Activated naive CD8-positive, alpha-beta T cell treated with anti-CD3 and anti-CD28 coated beads, Interleukin-2, amount 50 U/mL, for 16 hours (primary cell): ENCODE measurements around the gene HDAC2.
"Not testable (repeated sequence)": the region's sequence is repeated elsewhere in the genome, so short reads cannot be mapped to it uniquely, and the experiment has no call there.

ENCODE experiments used
- DNase-seq: peaks from one replicate; pipeline ENCODE4 v3.0.0-alpha.2; 2020; ENCODE audit warnings: low read depth, low spot score

The HDAC2 gene

GRCh38 chr6:113971741-113972140 is 793 bp upstream of the HDAC2 start:
- no peak for DNase-seq

GRCh38 chr6:113969888-113970804 is 802 bp downstream of the HDAC2 start:
- peak; percentile 0 for DNase-seq

- DNase-seq: no peak
These were observed 2.5 kb downstream of the HDAC2 start for GRCh38 chr6:113968472-113968871.

- DNase-seq: no peak
These were observed 3.2 kb downstream of the HDAC2 start for GRCh38 chr6:113967777-113968176.

- no peak for DNase-seq
These were observed 10.2 kb downstream of the HDAC2 start for GRCh38 chr6:113960795-113961194.

- DNase-seq: no peak
These were observed 11.7 kb downstream of the HDAC2 start for GRCh38 chr6:113959235-113959634.

- no peak for DNase-seq
These were observed 16.3 kb downstream of the HDAC2 start for GRCh38 chr6:113954653-113955052.

GRCh38 chr6:113953346-113953745 is 17.6 kb downstream of the HDAC2 start:
- no peak for DNase-seq

- no peak for DNase-seq
These were observed 21.4 kb downstream of the HDAC2 start for GRCh38 chr6:113949499-113949898.

- DNase-seq: no peak
These were observed 26.2 kb downstream of the HDAC2 start for GRCh38 chr6:113944701-113945100.

GRCh38 chr6:113939825-113940224 is 31.1 kb downstream of the HDAC2 start:
- no peak for DNase-seq

GRCh38 chr6:113936093-113936934 is 34.6 kb downstream of the HDAC2 start:
- no peak for DNase-seq

- DNase-seq: no peak
These were observed 36.8 kb downstream of the HDAC2 start for GRCh38 chr6:113934101-113934500.

GRCh38 chr6:113931907-113932306 is 39.0 kb downstream of the HDAC2 start:
- DNase-seq: not testable (repeated sequence)

- DNase-seq: no peak
These were observed 40.8 kb downstream of the HDAC2 start for GRCh38 chr6:113930183-113930582.

- DNase-seq: no peak
These were observed 43.9 kb downstream of the HDAC2 start for GRCh38 chr6:113927001-113927400.

GRCh38 chr6:113925378-113925777 is 45.6 kb downstream of the HDAC2 start:
- no peak for DNase-seq

GRCh38 chr6:113924312-113924723 is 46.6 kb downstream of the HDAC2 start:
- DNase-seq: no peak

- DNase-seq: no peak
These were observed 47.4 kb downstream of the HDAC2 start for GRCh38 chr6:113923526-113923925.

- DNase-seq: no peak
These were observed 49.5 kb downstream of the HDAC2 start for GRCh38 chr6:113921299-113921904.

- no peak for DNase-seq
These were observed 50.2 kb downstream of the HDAC2 start for GRCh38 chr6:113920663-113921267.

- DNase-seq: not testable (repeated sequence)
These were observed 60.7 kb downstream of the HDAC2 start for GRCh38 chr6:113910285-113910684.
